PC-3 (cell line): Measurements from ENCODE around the gene ANO7. TPM values are rescaled to one million over a fixed set of nuclear protein-coding genes. Genes with fewer than 3 reads are reported as not detected.

Experiments used
- ATAC-seq: fragments of 200-7000 bp; cut with Tn5 transposase; 2 replicates; pipeline ENCODE4 v1.9.1; 2020; ENCODE audit warnings: mild to moderate bottlenecking, moderate library complexity
- BruUV-seq: library from RNA; stranded (reverse); fragments of 400-500 nt; replicated peaks from 2 replicates; lab custom pipeline; 2021; lab: Mats Ljungman, UMichigan
- CTCF ChIA-PET: fragments of 300-600 bp; sonication (Branson Sonifier 250); formaldehyde crosslinking; loops from one replicate; lab custom pipeline; 2022; ENCODE audit warnings: antibody characterized with exemption; lab: Charles Lee
- POLR2A ChIA-PET: fragments of 300-600 bp; sonication (Branson Sonifier 250); formaldehyde crosslinking; loops from one replicate; lab custom pipeline; 2022; ENCODE audit warnings: antibody characterized with exemption; ENCODE audit not compliant: unreplicated experiment; lab: Charles Lee
- DNase-seq: peaks from one replicate; pipeline ENCODE4 v3.0.0-alpha.2; 2015
- H2AFZ ChIP-seq: fragments of 300-600 bp; sonication (generic); 2 replicates; pipeline ENCODE4 v1.6.0; 2016; ENCODE audit warnings: antibody characterized with exemption, low read length
- H3F3A ChIP-seq: fragments of 300-600 bp; sonication (generic); one replicate; pipeline ENCODE4 v1.6.0; 2017; ENCODE audit warnings: antibody characterized with exemption, low read length, control low read depth, mild to moderate bottlenecking; ENCODE audit not compliant: unreplicated experiment
- H3K27ac ChIP-seq: fragments of 300-600 bp; sonication (generic); 2 replicates; pipeline ENCODE4 v1.5.1; 2016; ENCODE audit warnings: mild to moderate bottlenecking, low read length
- H3K27me3 ChIP-seq: fragments of 300-600 bp; sonication (generic); 2 replicates; pipeline ENCODE4 v1.6.1; 2016; ENCODE audit warnings: low read length, mixed read lengths
- H3K36me3 ChIP-seq: fragments of 300-600 bp; sonication (generic); 2 replicates; pipeline ENCODE4 v1.6.1; 2016; ENCODE audit warnings: low read depth, mixed run types, low read length, mixed read lengths
- H3K4me1 ChIP-seq: fragments of 300-600 bp; sonication (generic); 2 replicates; pipeline ENCODE4 v1.5.1; 2016; ENCODE audit warnings: low read length; ENCODE audit not compliant: insufficient read depth
- H3K4me2 ChIP-seq: fragments of 300-600 bp; sonication (generic); 2 replicates; pipeline ENCODE4 v1.6.0; 2016; ENCODE audit warnings: low read length
- H3K4me3 ChIP-seq: fragments of 300-600 bp; sonication (generic); 2 replicates; pipeline ENCODE4 v1.5.1; 2016; ENCODE audit warnings: mild to moderate bottlenecking, low read length, mixed read lengths
- H3K79me2 ChIP-seq: fragments of 300-600 bp; sonication (generic); 2 replicates; pipeline ENCODE4 v1.6.1; 2017; ENCODE audit warnings: low read length, mixed read lengths
- H3K9ac ChIP-seq: fragments of 300-600 bp; sonication (generic); 2 replicates; pipeline ENCODE4 v1.6.0; 2016; ENCODE audit warnings: mild to moderate bottlenecking, low read length
- H3K9me2 ChIP-seq: fragments of 300-600 bp; sonication (generic); replicated peaks from 2 replicates; pipeline ENCODE4 v1.6.1; 2016; ENCODE audit warnings: mixed run types, low read length, mixed read lengths
- H3K9me3 ChIP-seq: fragments of 300-600 bp; sonication (generic); 2 replicates; pipeline ENCODE4 v1.6.1; 2016; ENCODE audit warnings: low read length, mixed read lengths
- H4K20me1 ChIP-seq: fragments of 300-600 bp; sonication (generic); 2 replicates; pipeline ENCODE4 v1.6.1; 2016; ENCODE audit warnings: low read length, mixed read lengths
- EZH2 ChIP-seq: fragments of 300-600 bp; sonication (generic); IDR thresholded peaks from one replicate; pipeline ENCODE4 v1.6.1; 2017; ENCODE audit warnings: antibody characterized with exemption, mild to moderate bottlenecking, low read length; ENCODE audit not compliant: unreplicated experiment
- EZH2phosphoT487 ChIP-seq: fragments of 300-600 bp; sonication (generic); IDR thresholded peaks from 2 replicates; pipeline ENCODE4 v1.6.1; 2018; ENCODE audit warnings: mild to moderate bottlenecking, antibody characterized with exemption, low read length, borderline replicate concordance
- intact Hi-C: fragments of 100-400 bp; cut with micrococcal nuclease; formaldehyde crosslinking; loops from 2 replicates; pipeline ENCODE4 v1.9.0; 2023
- total RNA-seq: library from RNA; depleted of rRNA; stranded (reverse); fragments of >200 nt; gene quantifications from 2 replicates; pipeline ENCODE4 v1.2.3, GENCODE V29; 2014
- TF ChIP-seq, protein P1 (sequence below): fragments of 300-600 bp; sonication (generic); conservative IDR thresholded peaks from 2 replicates; pipeline ENCODE4 v1.5.1; 2017; ENCODE audit warnings: antibody characterized with exemption, low read depth, mild to moderate bottlenecking, low read length

Gene ANO7
- total RNA-seq, 1 experiment from 2014 or later, result 2.6 TPM

DNA sequence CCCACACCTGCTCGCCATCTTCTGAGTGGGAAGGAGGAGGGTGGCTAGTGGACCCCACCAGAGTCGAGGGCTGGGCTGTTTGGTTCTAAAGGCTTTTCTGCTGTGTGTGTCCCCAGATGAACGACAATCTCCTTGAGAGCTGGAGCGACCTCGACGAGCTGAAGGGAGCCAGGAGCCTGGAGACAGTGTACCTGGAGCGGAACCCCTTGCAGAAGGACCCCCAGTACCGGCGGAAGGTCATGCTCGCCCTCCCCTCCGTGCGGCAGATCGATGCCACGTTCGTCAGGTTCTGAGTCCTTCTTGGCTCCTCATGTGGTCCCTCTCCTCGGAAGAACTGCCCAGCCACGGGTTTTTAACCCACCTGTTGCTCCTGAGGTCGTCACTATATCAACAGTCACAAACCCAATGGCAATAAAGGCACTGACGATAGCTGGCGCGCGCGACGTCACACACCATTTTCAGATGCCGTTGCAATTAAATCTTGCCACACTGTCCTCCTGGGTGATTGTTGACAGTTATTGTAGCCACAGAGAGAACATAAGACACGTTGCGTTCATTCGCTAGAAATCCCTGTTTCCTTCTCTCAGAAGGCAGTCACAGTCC, 5.8 kb upstream of the ANO7 start:
- Histone ChIP-seq H3K27me3 (no peaks in the 10 kb centered on the region), H3K27ac (no peak overlapping the region), H3K9me3 (no peaks in the 10 kb centered on the region), H3K4me1 (no peaks in the 10 kb centered on the region), H3K36me3 (no peaks in the 10 kb centered on the region), H2AFZ (no peak overlapping the region), H3K79me2 (no peaks in the 10 kb centered on the region), H3F3A (no peaks in the 10 kb centered on the region), H4K20me1 (no peaks in the 10 kb centered on the region), H3K4me2 (no peak overlapping the region), H3K9ac (no peak overlapping the region), H3K4me3 (no peak overlapping the region), H3K9me2 (no peaks in the 10 kb centered on the region)
- POLR2A ChIA-PET, result no interaction called here
- CTCF ChIA-PET, result no interaction called here
- no peak for TF ChIP-seq EZH2
- TF ChIP-seq EZH2phosphoT487, result no peak
- TF ChIP-seq, protein P1, sequence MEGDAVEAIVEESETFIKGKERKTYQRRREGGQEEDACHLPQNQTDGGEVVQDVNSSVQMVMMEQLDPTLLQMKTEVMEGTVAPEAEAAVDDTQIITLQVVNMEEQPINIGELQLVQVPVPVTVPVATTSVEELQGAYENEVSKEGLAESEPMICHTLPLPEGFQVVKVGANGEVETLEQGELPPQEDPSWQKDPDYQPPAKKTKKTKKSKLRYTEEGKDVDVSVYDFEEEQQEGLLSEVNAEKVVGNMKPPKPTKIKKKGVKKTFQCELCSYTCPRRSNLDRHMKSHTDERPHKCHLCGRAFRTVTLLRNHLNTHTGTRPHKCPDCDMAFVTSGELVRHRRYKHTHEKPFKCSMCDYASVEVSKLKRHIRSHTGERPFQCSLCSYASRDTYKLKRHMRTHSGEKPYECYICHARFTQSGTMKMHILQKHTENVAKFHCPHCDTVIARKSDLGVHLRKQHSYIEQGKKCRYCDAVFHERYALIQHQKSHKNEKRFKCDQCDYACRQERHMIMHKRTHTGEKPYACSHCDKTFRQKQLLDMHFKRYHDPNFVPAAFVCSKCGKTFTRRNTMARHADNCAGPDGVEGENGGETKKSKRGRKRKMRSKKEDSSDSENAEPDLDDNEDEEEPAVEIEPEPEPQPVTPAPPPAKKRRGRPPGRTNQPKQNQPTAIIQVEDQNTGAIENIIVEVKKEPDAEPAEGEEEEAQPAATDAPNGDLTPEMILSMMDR, result no peak
- intact Hi-C loops, result no loop called here
- no TSS peak for BruUV-seq
- no peak for DNase-seq
- ATAC-seq, result no peak

GRCh38 chr2:241183221-241183620, 5.3 kb upstream of the ANO7 start:
- intact Hi-C loops, result no loop called here
- no peaks in the 10 kb centered on the region for H3K9me3 ChIP-seq
- no peak overlapping the region for H3K27ac ChIP-seq
- no peaks in the 10 kb centered on the region for H3K27me3 ChIP-seq
- H3K4me2 ChIP-seq, result no peak overlapping the region
- DNase-seq (no peak), ATAC-seq (no peak)
- H3K9ac ChIP-seq, result no peak overlapping the region
- POLR2A ChIA-PET, result no interaction called here
- BruUV-seq, result no TSS peak
- H3K79me2 ChIP-seq, result no peaks in the 10 kb centered on the region
- H3K4me3 ChIP-seq, result no peak overlapping the region
- H3K36me3 ChIP-seq, result no peaks in the 10 kb centered on the region
- no peaks in the 10 kb centered on the region for H3K4me1 ChIP-seq
- no peak overlapping the region for H2AFZ ChIP-seq
- TF ChIP-seq EZH2 (no peak), EZH2phosphoT487 (no peak)
- TF ChIP-seq, protein P1, result no peak
- CTCF ChIA-PET, result no interaction called here
- no peaks in the 10 kb centered on the region for H3F3A ChIP-seq
- H4K20me1 ChIP-seq, result no peaks in the 10 kb centered on the region
- no peaks in the 10 kb centered on the region for H3K9me2 ChIP-seq

- no peaks in the 10 kb centered on the region for H3K36me3 ChIP-seq
- no peak overlapping the region for H3K4me3 ChIP-seq
- no peaks in the 10 kb centered on the region for H4K20me1 ChIP-seq
- ATAC-seq (no peak), DNase-seq (no peak)
- BruUV-seq, result no TSS peak
- intact Hi-C loops, result no loop called here
- H3K27ac ChIP-seq, result no peak overlapping the region
- no peak overlapping the region for H2AFZ ChIP-seq
- H3K4me2 ChIP-seq, result no peak overlapping the region
- H3K4me1 ChIP-seq, result no peaks in the 10 kb centered on the region
- ChIA-PET CTCF (no interaction called here), POLR2A (no interaction called here)
- no peak overlapping the region for H3K9ac ChIP-seq
- H3K27me3 ChIP-seq, result no peaks in the 10 kb centered on the region
- H3K9me2 ChIP-seq, result no peaks in the 10 kb centered on the region
- H3F3A ChIP-seq, result no peaks in the 10 kb centered on the region
- no peak for TF ChIP-seq EZH2
- TF ChIP-seq EZH2phosphoT487, result no peak
- TF ChIP-seq, protein P1, result no peak
- no peaks in the 10 kb centered on the region for H3K9me3 ChIP-seq
- no peaks in the 10 kb centered on the region for H3K79me2 ChIP-seq
Measured at GRCh38 chr2:241184901-241185300, 3.6 kb upstream of the ANO7 start.
